Duodenal mucosa (tissue), 2 donors: ENCODE data around the gene MAML2.

Experiments
- H3K27ac ChIP-seq: one replicate; pipeline ENCODE4 v1.7.0; 2013; ENCODE audit warnings: low read depth, low read length
- H3K27me3 ChIP-seq, 2 donors: one replicate each; pipeline ENCODE4 v1.7.0; 2013; ENCODE audit warnings: low read length in 2 of 2, control low read depth in 1 of 2; ENCODE audit not compliant: insufficient read depth in 2 of 2, control insufficient read depth in 1 of 2
- H3K36me3 ChIP-seq, 2 donors: one replicate each; pipeline ENCODE4 v1.7.0; 2013; ENCODE audit warnings: low read length in 2 of 2, control low read depth in 1 of 2; ENCODE audit not compliant: insufficient read depth in 2 of 2, control insufficient read depth in 1 of 2
- H3K4me1 ChIP-seq, 2 donors: one replicate each; pipeline ENCODE4 v1.7.0; 2013; ENCODE audit warnings: low read length in 2 of 2, control low read depth in 1 of 2; ENCODE audit not compliant: insufficient read depth in 2 of 2, control insufficient read depth in 1 of 2
- H3K4me3 ChIP-seq, 2 donors: one replicate each; pipeline ENCODE4 v1.7.0; 2013; ENCODE audit warnings: low read length in 2 of 2, low read depth in 1 of 2
- H3K9ac ChIP-seq, 2 donors: one replicate each; pipeline ENCODE4 v1.7.0; 2013; ENCODE audit warnings: low read length in 2 of 2, low read depth in 1 of 2
- H3K9me3 ChIP-seq, 2 donors: one replicate each; pipeline ENCODE4 v1.7.0; 2013; ENCODE audit warnings: low read length in 2 of 2, control low read depth in 1 of 2; ENCODE audit not compliant: control insufficient read depth in 1 of 2

MAML2 gene

GRCh38 chr11:96218901-96219300 lies 124.1 kb downstream of the MAML2 start:
- Histone ChIP-seq H3K4me3 (no peak overlapping the region), H3K9me3 (no peaks in the 10 kb centered on the region), H3K27me3 (no peaks in the 10 kb centered on the region), H3K4me1 (peaks cover 26 to 29% of the 10 kb centered on the region in 2 donors), H3K36me3 (no peaks in the 10 kb centered on the region), H3K27ac (no peak overlapping the region), H3K9ac (no peak overlapping the region)

DNA sequence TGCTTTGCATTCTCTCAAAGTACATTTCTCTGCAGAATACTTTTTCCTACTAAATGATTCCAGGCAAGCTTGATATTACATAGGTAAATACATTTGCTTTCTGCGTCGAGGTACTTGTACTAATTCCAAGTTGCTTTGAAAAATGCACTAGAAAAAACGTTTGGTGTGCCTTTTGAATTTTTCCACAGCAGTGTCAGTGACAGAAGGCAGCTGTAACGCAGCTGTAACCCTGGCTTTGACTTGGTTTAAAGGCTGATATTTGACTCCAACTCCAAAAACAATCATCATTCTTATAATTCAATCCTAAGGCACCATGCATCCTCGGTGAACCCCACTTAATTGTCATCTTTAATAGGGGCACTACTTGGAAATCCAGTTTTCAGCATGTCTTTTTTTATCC lies 125.0 kb downstream of the MAML2 start:
- no peaks in the 10 kb centered on the region for H3K9me3 ChIP-seq
- H3K4me3 ChIP-seq, result no peak overlapping the region
- H3K27ac ChIP-seq, result no peak overlapping the region
- H3K27me3 ChIP-seq, result no peaks in the 10 kb centered on the region
- peaks cover 26 to 29% of the 10 kb centered on the region in 2 donors for H3K4me1 ChIP-seq
- no peaks in the 10 kb centered on the region for H3K36me3 ChIP-seq
- no peak overlapping the region for H3K9ac ChIP-seq

- Histone ChIP-seq H3K9ac (no peak overlapping the region), H3K36me3 (no peaks in the 10 kb centered on the region), H3K27ac (no peak overlapping the region), H3K9me3 (no peaks in the 10 kb centered on the region), H3K4me3 (no peak overlapping the region), H3K27me3 (no peaks in the 10 kb centered on the region), H3K4me1 (peaks cover 28 to 35% of the 10 kb centered on the region in 2 donors)
Observed at GRCh38 chr11:96217206-96217605, 125.8 kb downstream of the MAML2 start.

GRCh38 chr11:96215826-96216225 lies 127.2 kb downstream of the MAML2 start:
- no peaks in the 10 kb centered on the region for H3K36me3 ChIP-seq
- peak overlapping the region; percentile 52 for H3K27ac ChIP-seq
- H3K4me1 ChIP-seq, result peaks cover 28 to 38% of the 10 kb centered on the region in 2 donors
- H3K9ac ChIP-seq, result peak overlapping the region in 1 of 2 donors; percentile 16
- H3K27me3 ChIP-seq, result no peaks in the 10 kb centered on the region
- H3K4me3 ChIP-seq, result no peak overlapping the region
- no peaks in the 10 kb centered on the region for H3K9me3 ChIP-seq

GRCh38 chr11:96215110-96215782 lies 127.7 kb downstream of the MAML2 start:
- Histone ChIP-seq H3K4me1 (peaks cover 28 to 38% of the 10 kb centered on the region in 2 donors), H3K4me3 (no peak overlapping the region), H3K27ac (peak overlapping the region; percentile 52), H3K9ac (peak overlapping the region in 1 of 2 donors; percentile 16), H3K36me3 (no peaks in the 10 kb centered on the region), H3K27me3 (no peaks in the 10 kb centered on the region), H3K9me3 (no peaks in the 10 kb centered on the region)

DNA sequence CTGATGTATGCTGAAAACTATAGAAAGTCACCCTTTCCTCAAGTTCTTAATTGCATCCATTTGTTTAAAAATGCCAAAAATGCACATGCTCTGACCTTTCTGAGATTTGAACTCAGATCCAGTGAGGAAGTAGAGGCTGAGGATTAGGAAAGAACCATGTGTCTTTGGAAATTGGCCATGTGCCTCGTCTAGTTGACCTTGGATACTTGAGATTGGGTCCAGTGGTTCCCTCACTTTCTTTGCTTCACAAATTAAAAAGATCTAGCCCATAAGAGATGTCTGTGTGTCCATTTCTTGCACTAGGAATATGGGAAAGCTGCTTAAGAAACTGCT lies 128.3 kb downstream of the MAML2 start:
- H3K4me1 ChIP-seq, result peaks cover 25 to 38% of the 10 kb centered on the region in 2 donors

GRCh38 chr11:96213500-96213899 lies 129.5 kb downstream of the MAML2 start:
- Histone ChIP-seq H3K36me3 (no peaks in the 10 kb centered on the region), H3K9ac (no peak overlapping the region), H3K27ac (no peak overlapping the region), H3K27me3 (no peaks in the 10 kb centered on the region), H3K4me3 (no peak overlapping the region), H3K9me3 (no peaks in the 10 kb centered on the region), H3K4me1 (peaks cover 25 to 38% of the 10 kb centered on the region in 2 donors)

More for the DNA sequence above, 128.3 kb downstream of the MAML2 start:
- no peaks in the 10 kb centered on the region for H3K36me3 ChIP-seq
- H3K4me3 ChIP-seq, result no peak overlapping the region
- no peak overlapping the region for H3K27ac ChIP-seq
- H3K27me3 ChIP-seq, result no peaks in the 10 kb centered on the region
- H3K9me3 ChIP-seq, result no peaks in the 10 kb centered on the region
- no peak overlapping the region for H3K9ac ChIP-seq

DNA sequence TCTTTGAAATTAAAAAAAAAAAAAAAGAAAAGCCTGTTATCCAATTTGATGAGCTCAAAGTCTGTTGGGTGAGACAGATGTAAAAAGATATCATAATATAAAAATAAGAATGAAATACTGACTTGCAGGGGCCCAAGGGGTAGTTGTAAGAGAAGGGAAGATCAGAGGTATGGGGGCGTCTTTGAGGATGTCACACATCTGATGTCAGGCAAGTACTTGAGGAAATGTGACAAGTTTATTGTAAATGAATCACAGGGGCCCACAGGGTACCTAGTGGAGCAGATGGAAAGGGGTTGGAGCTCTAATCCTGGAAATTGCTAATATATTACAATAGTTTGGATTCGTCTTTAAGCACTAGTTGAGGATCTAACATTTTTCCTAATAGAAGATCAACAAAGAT lies 131.6 kb downstream of the MAML2 start:
- Histone ChIP-seq H3K36me3 (no peaks in the 10 kb centered on the region), H3K9ac (no peak overlapping the region), H3K9me3 (no peaks in the 10 kb centered on the region), H3K27me3 (no peaks in the 10 kb centered on the region), H3K4me1 (peaks cover 25 to 50% of the 10 kb centered on the region in 2 donors), H3K4me3 (no peak overlapping the region), H3K27ac (no peak overlapping the region)

DNA sequence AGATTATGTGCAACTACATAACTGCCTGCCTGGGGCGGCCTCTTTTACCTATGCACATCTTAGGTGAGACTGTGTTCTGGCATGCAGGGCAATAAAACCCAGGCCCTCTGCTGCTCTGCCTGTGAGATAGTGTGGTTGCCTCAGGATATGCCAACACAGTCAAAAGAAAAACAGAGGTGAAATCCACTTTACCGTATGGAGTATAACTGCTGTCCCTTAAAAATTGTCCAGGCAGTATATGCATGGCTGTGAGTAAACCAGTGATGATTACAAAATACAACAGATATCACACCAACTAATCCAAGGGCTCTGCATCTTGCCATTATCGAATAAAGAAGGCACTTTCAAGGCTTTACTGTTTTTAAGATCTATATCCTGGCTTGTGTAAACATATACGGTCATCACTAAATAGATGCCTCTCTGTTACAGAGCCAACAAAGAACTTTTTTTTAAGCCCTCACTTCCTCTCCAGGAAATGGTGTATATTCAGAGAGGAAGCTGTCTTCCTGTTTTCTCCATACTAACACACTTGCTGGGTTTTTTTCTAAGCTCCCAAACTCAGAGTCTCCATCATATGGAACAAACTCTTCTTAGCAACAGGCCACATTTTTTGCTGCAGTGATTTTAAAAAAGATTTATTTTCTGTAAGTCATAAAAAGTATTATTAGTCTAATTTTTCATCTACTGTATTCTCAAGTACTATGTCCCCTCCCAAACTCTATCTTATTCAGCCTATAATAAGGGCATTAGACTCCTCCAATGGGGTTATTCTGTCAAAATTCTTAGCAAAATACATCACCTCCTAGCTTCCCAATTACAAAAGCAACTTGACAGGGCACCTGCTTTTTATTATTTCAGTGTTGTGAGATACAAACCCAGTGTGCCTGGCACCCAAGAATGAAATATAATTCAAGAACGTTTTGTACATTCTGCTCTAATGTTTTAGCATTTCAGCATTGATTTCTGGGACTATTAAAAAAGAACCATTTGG lies 135.2 kb downstream of the MAML2 start:
- Histone ChIP-seq H3K9me3 (no peaks in the 10 kb centered on the region), H3K27me3 (no peaks in the 10 kb centered on the region), H3K9ac (no peak overlapping the region), H3K4me3 (peak overlapping the region in 1 of 2 donors; percentile 2), H3K27ac (peak overlapping the region; percentile 13), H3K36me3 (no peaks in the 10 kb centered on the region), H3K4me1 (peaks cover 13 to 26% of the 10 kb centered on the region in 2 donors)

DNA sequence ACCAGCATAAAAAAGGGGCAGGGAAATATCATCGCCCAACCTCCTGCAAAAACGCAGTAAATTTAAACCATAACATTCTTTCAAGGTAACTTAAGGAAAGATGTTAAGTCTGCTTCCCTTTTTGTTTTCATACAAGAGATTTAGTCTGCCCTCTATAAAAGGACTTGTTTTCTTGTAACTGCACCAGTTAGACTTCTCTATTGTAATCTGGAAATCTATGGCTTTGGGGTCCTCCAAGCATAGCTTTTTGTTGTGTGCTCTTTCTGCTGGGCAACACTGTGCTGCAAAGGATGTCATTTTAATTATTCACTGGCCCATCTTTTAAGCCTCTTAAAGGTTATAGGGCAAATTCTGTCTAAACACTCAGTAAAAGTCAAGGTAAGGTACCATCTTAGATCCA lies 136.0 kb downstream of the MAML2 start:
- H3K27me3 ChIP-seq, result no peaks in the 10 kb centered on the region
- peaks cover 8 to 18% of the 10 kb centered on the region in 2 donors for H3K4me1 ChIP-seq
- no peak overlapping the region for H3K4me3 ChIP-seq
- H3K9me3 ChIP-seq, result no peaks in the 10 kb centered on the region
- no peak overlapping the region for H3K9ac ChIP-seq
- H3K27ac ChIP-seq, result peak overlapping the region; percentile 13
- H3K36me3 ChIP-seq, result no peaks in the 10 kb centered on the region
